ENCODE results near the gene NGFR. TPM values are rescaled to one million over a fixed set of nuclear protein-coding genes. Genes with fewer than 3 reads are reported as not detected.

The NGFR gene
- total RNA-seq, 1 donor from 2014 or later, result 0.53 TPM

GRCh38 chr17:49521088-49521450, 26.0 kb downstream of the NGFR start:
- no peak overlapping the region for H3K4me3 ChIP-seq (ENCODE audit: low read depth, low read length)
- no peak for DNase-seq (ENCODE audit: low read depth)
- H3K36me3 ChIP-seq (ENCODE audit: control insufficient read depth, insufficient read depth, low read length), result no peaks in the 10 kb centered on the region
- no peak for TF ChIP-seq CTCF (IDR thresholded peaks at IDR 0.05; ENCODE audit: insufficient read depth, low read length, severe bottlenecking)
- peaks cover 4% of the 10 kb centered on the region for H3K27me3 ChIP-seq (ENCODE audit: control insufficient read depth, insufficient read depth, low read length)
- no peak for FAIRE-seq

GRCh38 chr17:49521471-49522356, 26.6 kb downstream of the NGFR start:
- TF ChIP-seq CTCF (IDR thresholded peaks at IDR 0.05; ENCODE audit: insufficient read depth, low read length, severe bottlenecking), result no peak
- FAIRE-seq (peak; percentile 47), DNase-seq (ENCODE audit: low read depth) (no peak)
- no peak overlapping the region for H3K4me3 ChIP-seq (ENCODE audit: low read depth, low read length)
- no peaks in the 10 kb centered on the region for H3K36me3 ChIP-seq (ENCODE audit: control insufficient read depth, insufficient read depth, low read length)
- H3K27me3 ChIP-seq (ENCODE audit: control insufficient read depth, insufficient read depth, low read length), result peaks cover 4% of the 10 kb centered on the region

- H3K4me3 ChIP-seq (ENCODE audit: low read depth, low read length), result no peak overlapping the region
- no peak for TF ChIP-seq CTCF (IDR thresholded peaks at IDR 0.05; ENCODE audit: insufficient read depth, low read length, severe bottlenecking)
- no peak for DNase-seq (ENCODE audit: low read depth)
- no peak for FAIRE-seq
- peaks cover 4% of the 10 kb centered on the region for H3K27me3 ChIP-seq (ENCODE audit: control insufficient read depth, insufficient read depth, low read length)
- H3K36me3 ChIP-seq (ENCODE audit: control insufficient read depth, insufficient read depth, low read length), result no peaks in the 10 kb centered on the region
Observed at GRCh38 chr17:49522357-49522890, 27.3 kb downstream of the NGFR start.

GRCh38 chr17:49523196-49523595, 28.1 kb downstream of the NGFR start:
- FAIRE-seq (no peak), DNase-seq (ENCODE audit: low read depth) (no peak)
- H3K27me3 ChIP-seq (ENCODE audit: control insufficient read depth, insufficient read depth, low read length), result peaks cover 6% of the 10 kb centered on the region
- no peak for TF ChIP-seq CTCF (IDR thresholded peaks at IDR 0.05; ENCODE audit: insufficient read depth, low read length, severe bottlenecking)
- H3K4me3 ChIP-seq (ENCODE audit: low read depth, low read length), result no peak overlapping the region
- no peaks in the 10 kb centered on the region for H3K36me3 ChIP-seq (ENCODE audit: control insufficient read depth, insufficient read depth, low read length)

- FAIRE-seq (no peak), DNase-seq (ENCODE audit: low read depth) (peak; percentile 92)
- Histone ChIP-seq H3K36me3 (ENCODE audit: control insufficient read depth, insufficient read depth, low read length) (no peaks in the 10 kb centered on the region), H3K4me3 (ENCODE audit: low read depth, low read length) (no peak overlapping the region), H3K27me3 (ENCODE audit: control insufficient read depth, insufficient read depth, low read length) (peaks cover 6% of the 10 kb centered on the region)
- TF ChIP-seq CTCF (IDR thresholded peaks at IDR 0.05; ENCODE audit: insufficient read depth, low read length, severe bottlenecking), result no peak
Observed at GRCh38 chr17:49523706-49524472, 28.8 kb downstream of the NGFR start.

Measured in bronchial epithelial cell (primary cell).